GM18517 (cell line): ENCODE measurements around the gene SMIM29.

Source experiments
- ATAC-seq: cut with Tn5 transposase; IDR thresholded peaks from one replicate; pipeline ENCODE4 v1.9.1; 2021; ENCODE audit warnings: mild to moderate bottlenecking, moderate library complexity; ENCODE audit not compliant: unreplicated experiment

The SMIM29 gene

GRCh38 chr6:34242252-34243130, 6.3 kb downstream of the SMIM29 start:
- ATAC-seq, result no peak

GRCh38 chr6:34241351-34242215, 7.2 kb downstream of the SMIM29 start:
- no peak for ATAC-seq

- no peak for ATAC-seq
Measured at GRCh38 chr6:34240329-34241248, 8.2 kb downstream of the SMIM29 start.

GRCh38 chr6:34239893-34240292, 8.9 kb downstream of the SMIM29 start:
- no peak for ATAC-seq

- no peak for ATAC-seq
Measured at GRCh38 chr6:34239500-34239825, 9.3 kb downstream of the SMIM29 start.

- ATAC-seq, result no peak
Measured at GRCh38 chr6:34238585-34239499, 10.0 kb downstream of the SMIM29 start.

GRCh38 chr6:34237722-34238584, 10.9 kb downstream of the SMIM29 start:
- ATAC-seq, result no peak

- ATAC-seq, result no peak
Measured at GRCh38 chr6:34237316-34237721, 11.5 kb downstream of the SMIM29 start.

- ATAC-seq, result peak; percentile 51
Measured at GRCh38 chr6:34236443-34237315, 12.1 kb downstream of the SMIM29 start, which contains the start of gene HMGA1. HMGA1 (plus strand) TSS chr6:34236873; CDS start chr6:34240781, 3,908 bp downstream.

- ATAC-seq, result peak; percentile 12
Measured at GRCh38 chr6:34236131-34236442, 12.7 kb downstream of the SMIM29 start.

GRCh38 chr6:34235307-34236130, 13.3 kb downstream of the SMIM29 start:
- peak; percentile 3 for ATAC-seq

GRCh38 chr6:34234667-34235306, 14.0 kb downstream of the SMIM29 start:
- ATAC-seq, result no peak

- ATAC-seq, result no peak
Measured at GRCh38 chr6:34233867-34234266, 14.9 kb downstream of the SMIM29 start.

GRCh38 chr6:34232901-34233300, 15.9 kb downstream of the SMIM29 start:
- ATAC-seq, result no peak

GRCh38 chr6:34231566-34232336, 17.1 kb downstream of the SMIM29 start:
- ATAC-seq, result no peak
